Panc1 (cell line): ENCODE results near the gene SLC35G1. TPM values are rescaled to one million over a fixed set of nuclear protein-coding genes. Genes with fewer than 3 reads are reported as not detected.
A peak's percentile ranks its signal among the peaks of the same experiment; 100 is the strongest.

Experiments used
- ATAC-seq: fragments of 200-7000 bp; cut with Tn5 transposase; 2 replicates; pipeline ENCODE4 v1.9.1; 2020; ENCODE audit warnings: mild to moderate bottlenecking, moderate library complexity
- BruUV-seq: library from RNA; stranded (reverse); fragments of 400-500 nt; replicated peaks from 2 replicates; lab custom pipeline; 2021; lab: Mats Ljungman, UMichigan
- CTCF ChIA-PET: fragments of 300-600 bp; sonication (Branson Sonifier 250); formaldehyde crosslinking; loops from one replicate; lab custom pipeline; 2022; ENCODE audit warnings: antibody characterized with exemption; lab: Charles Lee
- POLR2A ChIA-PET: fragments of 300-600 bp; sonication (Branson Sonifier 250); formaldehyde crosslinking; loops from one replicate; lab custom pipeline; 2022; ENCODE audit warnings: antibody characterized with exemption; lab: Charles Lee
- DNase-seq: peaks from one replicate; pipeline ENCODE4 v3.0.0-alpha.2; 2010; ENCODE audit warnings: low read depth, low spot score
- H3K27ac ChIP-seq: 2 replicates; pipeline ENCODE4 v1.5.1; 2011; ENCODE audit warnings: mild to moderate bottlenecking, low read length, inconsistent platforms
- H3K27me3 ChIP-seq: fragments of 200-500 bp; sonication (Bioruptor generic); 2 replicates; pipeline ENCODE4 v1.6.0; 2014; ENCODE audit warnings: low read length, inconsistent platforms; ENCODE audit not compliant: control insufficient read depth, insufficient read depth
- H3K36me3 ChIP-seq: fragments of 200-500 bp; sonication (Bioruptor generic); 2 replicates; pipeline ENCODE4 v1.5.1; 2014; ENCODE audit warnings: inconsistent platforms, mild to moderate bottlenecking, low read length, moderate library complexity; ENCODE audit not compliant: control insufficient read depth, insufficient read depth
- H3K4me1 ChIP-seq: 2 replicates; pipeline ENCODE4 v1.5.1; 2011; ENCODE audit warnings: inconsistent platforms, mild to moderate bottlenecking, low read length, moderate library complexity; ENCODE audit not compliant: control insufficient read depth, insufficient read depth
- H3K4me3 ChIP-seq, 2 experiments: 2 replicates each; pipeline ENCODE4 v1.5.1; 2011 to 2012; ENCODE audit warnings: low read depth in 2 of 2, low read length in 2 of 2, mild to moderate bottlenecking in 2 of 2, inconsistent platforms in 1 of 2, moderate library complexity in 1 of 2
- H3K9me3 ChIP-seq: fragments of 200-500 bp; sonication (Bioruptor generic); 2 replicates; pipeline ENCODE4 v1.5.1; 2014; ENCODE audit warnings: low read depth, mild to moderate bottlenecking, inconsistent platforms, low read length, moderate library complexity; ENCODE audit not compliant: control insufficient read depth, insufficient read depth
- CTCF ChIP-seq: fragments of 450-650 bp; IDR thresholded peaks from 2 replicates; pipeline ENCODE4 v1.5.1; 2017; ENCODE audit warnings: mild to moderate bottlenecking
- POLR2AphosphoS5 ChIP-seq: IDR thresholded peaks from 2 replicates; pipeline ENCODE4 v1.6.1; 2012; ENCODE audit warnings: mild to moderate bottlenecking, low read depth, low read length, moderate library complexity
- REST ChIP-seq, 2 experiments: IDR thresholded peaks; 2 replicates each; pipeline ENCODE4 v1.6.1; 2011 to 2012; ENCODE audit warnings: low read depth in 2 of 2, control low read depth in 1 of 2, low read length in 1 of 2, mild to moderate bottlenecking in 1 of 2, moderate library complexity in 1 of 2; ENCODE audit not compliant: insufficient read depth in 1 of 2
- SIN3A ChIP-seq: IDR thresholded peaks from 2 replicates; pipeline ENCODE4 v1.6.1; 2012; ENCODE audit warnings: low read depth, mild to moderate bottlenecking, low read length, moderate library complexity, borderline replicate concordance; ENCODE audit not compliant: insufficient read depth
- TCF7L2 ChIP-seq: IDR thresholded peaks from 2 replicates; pipeline ENCODE4 v1.6.1; 2011; ENCODE audit warnings: mild to moderate bottlenecking, low read depth, low read length, inconsistent platforms
- in situ Hi-C: cut with HindIII; loops from 2 replicates; pipeline ENCODE4 v1.10.0; 2016; ENCODE audit warnings: low sequenced_read_pairs, low pct_unique_long_range_greater_than_20kb
- intact Hi-C: fragments of 100-400 bp; cut with micrococcal nuclease; formaldehyde crosslinking; loops from one replicate; pipeline ENCODE4 v1.10.0; 2022; ENCODE audit not compliant: unreplicated experiment
- total RNA-seq: library from RNA; stranded (reverse); gene quantifications from one replicate; pipeline ENCODE4 v1.2.1, GENCODE V29; 2021; ENCODE audit not compliant: unreplicated experiment

Gene SLC35G1
- total RNA-seq, 1 experiment from 2014 or later: 13.6 TPM

GRCh38 chr10:93917064-93917391, 23.2 kb downstream of the SLC35G1 start:
- ATAC-seq: peak; percentile 77
- TF ChIP-seq SIN3A (no peak), REST (IDR thresholded peaks at IDR 0.05; ENCODE audit: insufficient read depth in 1 of 2, low read depth in 2 of 2, low read length in 1 of 2) (no peak), CTCF (no peak), POLR2AphosphoS5 (no peak), TCF7L2 (no peak)
- H3K27me3 ChIP-seq: no peaks in the 10 kb centered on the region
- H3K36me3 ChIP-seq: no peaks in the 10 kb centered on the region
- ChIA-PET POLR2A (interaction anchor here (0.8 kb wide), 1 partner anchor 403 kb away, joined by 10 read pairs; no protein-coding TSS in a partner anchor), CTCF (interaction anchor here (0.6 to 2.7 kb wide), 15 partner anchors 8 to 405 kb away, joined by 3 to 23 read pairs (median 4); no protein-coding TSS in a partner anchor)
- peak overlapping the region; percentile 25; the same call in 1 of the 2 replicates for H3K27ac ChIP-seq
- peaks cover 18% of the 10 kb centered on the region for H3K4me1 ChIP-seq
- no peak for DNase-seq
- H3K9me3 ChIP-seq: no peaks in the 10 kb centered on the region
- H3K4me3 ChIP-seq: no peak overlapping the region
- BruUV-seq: no TSS peak
- intact Hi-C loops: loop anchor here (2.0 kb wide), 2 partner anchors 76 to 404 kb away; partner anchors contain the start of gene PLCE1
- in situ Hi-C loops: no loop called here

GRCh38 chr10:93917821-93918220, 24.0 kb downstream of the SLC35G1 start:
- TF ChIP-seq TCF7L2 (no peak), REST (IDR thresholded peaks at IDR 0.05; ENCODE audit: insufficient read depth in 1 of 2, low read depth in 2 of 2, low read length in 1 of 2) (no peak), CTCF (no peak), SIN3A (no peak), POLR2AphosphoS5 (no peak)
- POLR2A ChIA-PET: interaction anchor here (0.8 kb wide), 1 partner anchor 402 kb away, joined by 10 read pairs; no protein-coding TSS in a partner anchor
- Histone ChIP-seq H3K9me3 (no peaks in the 10 kb centered on the region), H3K4me3 (no peak overlapping the region), H3K4me1 (peaks cover 18% of the 10 kb centered on the region), H3K27me3 (no peaks in the 10 kb centered on the region), H3K36me3 (no peaks in the 10 kb centered on the region), H3K27ac (peak overlapping the region; percentile 29)
- DNase-seq (no peak), ATAC-seq (peak; percentile 18; the same call in 1 of the 2 replicates)
- CTCF ChIA-PET: interaction anchor here (1.0 to 2.7 kb wide), 5 partner anchors 74 to 402 kb away, joined by 3 to 23 read pairs (median 3); no protein-coding TSS in a partner anchor
- intact Hi-C loops (loop anchor here (2.0 kb wide), 2 partner anchors 75 to 403 kb away; partner anchors contain the start of gene PLCE1), in situ Hi-C loops (no loop called here)
- BruUV-seq: no TSS peak
